Measurements from ENCODE around the gene ZNF532.

The ZNF532 gene

GRCh38 chr18:58947136-58947732 lies 82.6 kb downstream of the ZNF532 start:
- no peak for DNase-seq

- DNase-seq = no peak
Observed at GRCh38 chr18:58949031-58949430, 84.4 kb downstream of the ZNF532 start.

GRCh38 chr18:58951986-58952702 lies 87.5 kb downstream of the ZNF532 start:
- DNase-seq = no peak

GRCh38 chr18:58952858-58953257 lies 88.2 kb downstream of the ZNF532 start:
- no peak for DNase-seq

GRCh38 chr18:58953627-58954026 lies 89.0 kb downstream of the ZNF532 start:
- DNase-seq = peak; percentile 66

- DNase-seq = no peak
Observed at GRCh38 chr18:58955001-58955400, 90.3 kb downstream of the ZNF532 start.

GRCh38 chr18:58955738-58956137 lies 91.1 kb downstream of the ZNF532 start:
- DNase-seq = no peak

GRCh38 chr18:58958628-58959027 lies 94.0 kb downstream of the ZNF532 start:
- no peak for DNase-seq

- DNase-seq = no peak
Observed at GRCh38 chr18:58960508-58960907, 95.8 kb downstream of the ZNF532 start.

- DNase-seq = no peak
Observed at GRCh38 chr18:58960946-58961722, 96.5 kb downstream of the ZNF532 start.

GRCh38 chr18:58962336-58962735 lies 97.7 kb downstream of the ZNF532 start:
- no peak for DNase-seq

- no peak for DNase-seq
Observed at GRCh38 chr18:58965291-58966004, 100.8 kb downstream of the ZNF532 start.

GRCh38 chr18:58966005-58966677 lies 101.5 kb downstream of the ZNF532 start:
- no peak for DNase-seq

GRCh38 chr18:58966704-58967103 lies 102.0 kb downstream of the ZNF532 start:
- no peak for DNase-seq

- peak; percentile 97 for DNase-seq
Observed at GRCh38 chr18:58967751-58968254, 103.1 kb downstream of the ZNF532 start.

- no peak for DNase-seq
Observed at GRCh38 chr18:58970943-58971790, 106.5 kb downstream of the ZNF532 start.

GRCh38 chr18:58975296-58975695 lies 110.6 kb downstream of the ZNF532 start:
- no peak for DNase-seq

GRCh38 chr18:58975781-58976180 lies 111.1 kb downstream of the ZNF532 start:
- no peak for DNase-seq

- no peak for DNase-seq
Observed at GRCh38 chr18:58977223-58977622, 112.5 kb downstream of the ZNF532 start.

GRCh38 chr18:58977801-58978200 lies 113.1 kb downstream of the ZNF532 start:
- no peak for DNase-seq

GRCh38 chr18:58978916-58979315 lies 114.2 kb downstream of the ZNF532 start:
- no peak for DNase-seq

- no peak for DNase-seq
Observed at GRCh38 chr18:58979615-58980014, 114.9 kb downstream of the ZNF532 start.

Measured in DMS79 treated with DMSO at 0.1 percent for 48 hours (cell line).